GM21367 (cell line): ENCODE results near the gene SHB.

Experiments used
- ATAC-seq: cut with Tn5 transposase; IDR thresholded peaks from one replicate; pipeline ENCODE4 v1.9.1; 2021; ENCODE audit not compliant: unreplicated experiment

SHB gene

GRCh38 chr9:37939575-37940095 lies 129.4 kb downstream of the SHB start:
- no peak for ATAC-seq

- no peak for ATAC-seq
These were observed 130.7 kb downstream of the SHB start for GRCh38 chr9:37938121-37938891.

- no peak for ATAC-seq
These were observed 131.7 kb downstream of the SHB start for GRCh38 chr9:37937366-37937765.

- ATAC-seq, result no peak
These were observed 132.1 kb downstream of the SHB start for GRCh38 chr9:37936965-37937364.

GRCh38 chr9:37936376-37936775 lies 132.7 kb downstream of the SHB start:
- ATAC-seq, result no peak

DNA sequence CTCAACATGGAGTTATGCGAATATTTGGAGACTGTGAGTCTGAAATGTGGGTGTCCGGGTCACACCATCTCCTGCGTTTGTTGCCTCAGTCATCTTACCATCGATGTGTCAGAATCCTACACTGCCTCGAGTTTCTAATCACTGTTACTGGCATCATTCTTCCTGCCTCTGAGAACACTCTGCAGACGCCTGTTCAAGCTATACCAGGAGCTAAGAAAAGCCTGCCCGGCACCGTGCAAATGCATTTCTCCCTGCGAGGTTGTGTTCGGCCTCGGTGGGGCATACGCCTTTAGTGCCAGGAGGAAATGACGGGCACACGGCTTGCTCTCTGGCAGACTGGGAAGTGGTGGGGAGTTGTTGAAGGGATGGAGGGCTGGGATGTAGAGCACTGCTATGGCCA lies 133.9 kb downstream of the SHB start:
- ATAC-seq, result no peak

- ATAC-seq, result no peak
These were observed 137.4 kb downstream of the SHB start for GRCh38 chr9:37931592-37931991.

GRCh38 chr9:37929441-37929895 lies 139.6 kb downstream of the SHB start:
- no peak for ATAC-seq

DNA sequence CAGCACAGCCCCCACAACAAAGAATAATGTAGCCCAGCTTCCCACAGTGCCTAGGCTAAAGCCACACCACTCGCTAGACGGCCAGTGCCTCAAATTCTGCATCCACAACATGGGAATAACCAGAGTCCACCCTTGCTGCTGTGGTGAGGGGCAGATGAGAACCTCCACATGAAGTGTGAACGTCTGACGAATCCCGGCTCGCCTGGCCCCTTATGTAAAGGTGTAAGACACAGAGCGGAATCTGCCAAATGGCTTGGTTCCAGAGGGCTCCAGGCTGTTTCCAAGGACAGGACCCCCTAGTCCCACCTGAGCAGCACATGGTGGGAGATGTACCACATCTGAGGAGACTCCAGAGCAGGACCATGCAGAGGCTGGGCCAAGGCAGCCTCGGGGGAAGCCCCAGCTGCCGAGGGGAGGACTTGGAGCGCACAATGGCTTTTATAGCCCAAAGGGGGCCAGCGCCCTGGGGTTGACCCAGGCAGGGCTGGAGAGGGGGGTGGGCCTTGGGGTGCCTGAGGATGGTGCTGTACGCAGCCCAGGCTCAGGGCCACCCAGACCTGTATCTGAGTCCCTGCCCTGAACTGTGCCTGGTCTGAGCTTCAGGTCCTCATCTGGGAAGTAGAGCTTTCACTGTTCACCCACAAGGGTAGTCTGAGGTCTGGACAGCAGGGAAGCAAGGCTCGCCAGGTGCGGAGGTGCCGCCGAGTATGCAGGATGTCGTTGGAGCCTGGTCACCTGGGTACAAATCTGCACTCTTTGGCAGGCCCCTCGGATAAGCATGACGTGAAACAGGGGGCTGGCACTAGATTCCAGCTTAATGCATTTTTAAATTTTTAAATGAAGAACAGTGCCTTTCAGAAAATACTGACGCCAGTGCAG lies 140.2 kb downstream of the SHB start:
- no peak for ATAC-seq

GRCh38 chr9:37927601-37928551 lies 141.2 kb downstream of the SHB start:
- ATAC-seq, result no peak

GRCh38 chr9:37927132-37927531 lies 141.9 kb downstream of the SHB start:
- ATAC-seq, result no peak

DNA sequence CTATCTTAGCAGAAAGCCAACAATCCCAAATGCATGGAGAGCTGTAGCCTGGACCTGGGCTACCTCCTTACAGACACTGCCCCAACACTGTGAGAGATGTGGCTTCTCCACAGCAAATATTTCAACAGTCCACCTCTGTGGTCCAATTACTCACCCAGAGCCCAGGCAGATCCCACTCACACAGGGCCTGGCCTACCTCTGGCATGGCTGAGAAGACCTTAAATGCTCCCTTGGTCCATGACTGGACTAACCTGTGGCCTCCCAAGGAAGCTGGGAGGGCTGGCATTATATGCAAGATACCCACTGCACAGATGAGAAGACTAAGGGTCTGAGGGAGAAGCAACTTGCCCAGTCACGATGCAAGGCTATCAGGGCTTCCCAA lies 142.3 kb downstream of the SHB start:
- no peak for ATAC-seq

GRCh38 chr9:37925786-37926736 lies 143.0 kb downstream of the SHB start:
- no peak for ATAC-seq

DNA sequence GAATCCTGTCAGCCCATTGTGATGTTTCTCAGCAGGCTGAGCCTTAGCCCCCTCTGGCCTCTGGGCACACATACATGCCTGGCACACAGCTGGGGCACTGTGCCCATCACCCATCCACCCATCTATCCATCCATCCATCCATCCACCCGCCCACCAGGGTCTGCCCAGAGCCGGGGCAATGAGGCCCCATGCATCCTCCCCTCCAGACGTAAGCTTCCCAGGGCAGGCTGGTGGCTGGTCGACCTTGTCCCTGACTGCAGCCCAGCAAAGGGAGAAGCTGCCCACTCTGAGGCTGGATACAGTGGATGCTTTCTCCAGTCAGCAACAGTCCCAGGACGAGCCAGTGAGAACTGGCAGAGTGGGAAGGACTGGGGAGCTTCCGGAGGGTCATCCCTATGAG lies 144.0 kb downstream of the SHB start:
- no peak for ATAC-seq

- ATAC-seq, result no peak
These were observed 144.5 kb downstream of the SHB start for GRCh38 chr9:37924538-37924937.

DNA sequence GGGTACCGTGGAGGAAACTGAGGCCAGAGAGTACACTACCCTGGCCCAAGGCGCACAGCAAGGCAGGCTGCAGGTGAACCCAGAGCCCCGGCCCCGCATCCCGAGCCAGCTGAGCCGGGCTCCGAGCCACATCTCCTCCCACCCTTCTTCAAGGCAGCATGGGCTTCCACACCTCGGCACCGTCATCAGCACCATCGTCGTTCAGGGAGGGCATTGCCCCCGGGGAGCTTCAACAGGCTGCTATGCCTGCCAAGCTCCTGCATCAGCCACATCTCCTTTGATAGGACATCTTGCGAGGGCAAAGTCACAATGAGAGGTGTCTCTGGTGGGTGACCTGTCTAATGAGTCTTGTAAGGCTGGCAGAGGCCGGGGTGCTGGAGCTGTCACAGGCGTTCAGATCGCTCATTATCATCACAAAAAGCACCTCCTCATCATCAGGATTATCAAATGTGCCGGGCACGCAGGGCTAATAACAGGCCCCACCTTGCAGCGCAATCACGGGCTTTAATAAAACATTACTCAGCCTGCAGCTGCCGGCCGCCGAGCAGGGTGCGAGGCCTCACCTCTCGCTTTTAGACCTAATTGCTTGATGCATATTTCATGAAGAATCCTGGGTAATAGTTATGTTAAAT lies 145.1 kb downstream of the SHB start:
- no peak for ATAC-seq

GRCh38 chr9:37923118-37923795 lies 145.8 kb downstream of the SHB start:
- no peak for ATAC-seq

DNA sequence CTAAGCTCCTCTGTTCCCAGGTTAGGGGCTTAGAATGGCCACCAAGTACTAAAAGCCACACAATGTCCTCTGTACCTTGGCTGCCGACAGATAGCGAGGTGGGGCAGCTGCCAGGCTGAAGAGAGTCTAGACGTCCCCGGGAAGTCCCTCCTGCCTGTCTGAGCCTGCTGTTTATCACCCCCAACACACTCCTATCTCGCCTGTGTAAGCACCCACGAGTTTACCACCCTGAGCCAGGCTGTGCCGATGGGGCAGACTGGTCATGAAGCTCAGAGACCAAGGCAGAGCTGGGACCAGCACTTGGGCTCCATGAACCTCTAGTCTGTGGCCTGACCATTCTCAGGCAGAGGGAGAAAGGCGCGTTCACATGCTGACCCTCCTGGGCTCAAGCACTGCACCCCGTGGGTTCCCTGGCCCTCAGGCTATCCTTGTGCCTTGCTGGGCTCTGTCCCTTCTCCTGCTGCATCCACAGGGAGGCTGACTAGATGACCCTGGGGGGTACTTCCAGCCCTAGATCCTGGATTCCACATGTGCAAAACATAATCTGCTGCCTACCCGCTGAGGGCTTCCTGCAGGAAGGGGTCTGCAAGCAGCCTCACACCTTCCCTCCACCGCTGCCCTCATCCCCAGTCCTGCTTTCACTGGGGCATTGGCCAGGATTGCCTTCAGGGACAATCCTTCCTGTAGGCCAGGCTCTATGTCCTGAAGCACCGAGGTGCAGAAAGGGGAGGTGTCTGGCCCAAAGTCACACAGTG lies 146.5 kb downstream of the SHB start:
- ATAC-seq, result no peak
